A673 (cell line): ENCODE results near the gene ZBTB33.

Source experiments
- CTCF ChIP-seq: fragments of 300-800, 200-600 bp; sonication (generic); conservative IDR thresholded peaks from 2 replicates; pipeline ENCODE4 v1.5.1; 2017; ENCODE audit warnings: low read depth, mild to moderate bottlenecking, antibody characterized with exemption, low read length, moderate library complexity, mixed read lengths
- EZH2 ChIP-seq: fragments of 200-600 bp; sonication (generic); IDR thresholded peaks from 2 replicates; pipeline ENCODE4 v1.6.1; 2017; ENCODE audit warnings: borderline replicate concordance, low read depth, mild to moderate bottlenecking, mixed read lengths, antibody characterized with exemption, low read length; ENCODE audit not compliant: poor library complexity, severe bottlenecking

GRCh38 chrX:120281761-120282160, 31.1 kb downstream of the ZBTB33 start:
- TF ChIP-seq CTCF = no peak
- no peak for TF ChIP-seq EZH2
